Measurements from ENCODE around the gene COCH. TPM values are rescaled to one million over a fixed set of nuclear protein-coding genes. Genes with fewer than 3 reads are reported as not detected.
A peak's percentile ranks its signal among the peaks of the same experiment; 100 is the strongest.

Gene COCH
- total and polyA plus RNA-seq, 4 experiments from 2014 or later, result 0.27 to 1.8 TPM; not detected in 2

DNA sequence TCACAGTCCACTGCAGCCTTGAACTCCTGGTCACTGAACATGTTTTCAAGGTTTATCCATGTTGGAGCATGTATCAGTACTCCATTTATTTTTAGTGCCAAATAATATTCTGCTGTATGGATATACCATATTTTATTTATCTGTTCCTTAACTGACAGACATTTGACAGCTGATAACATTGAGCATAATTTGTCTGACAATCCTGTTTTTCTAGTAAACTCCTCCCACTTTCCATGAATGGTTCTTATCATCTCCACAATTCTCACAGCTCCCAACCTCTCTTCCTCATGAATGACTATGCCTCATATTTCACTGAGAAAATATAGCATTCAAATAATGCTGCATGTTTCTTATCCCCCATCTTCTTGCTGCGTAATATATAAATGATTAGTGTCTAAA is 33.3 kb downstream of the COCH start:
- H3K36me3 Mint-ChIP-seq, result peaks cover 16 to 32% of the 10 kb centered on the region in 2 donors
- Histone ChIP-seq H3K27me3 (ENCODE audit: insufficient read depth, low read length) (no peaks in the 10 kb centered on the region), H3K36me3 (ENCODE audit: insufficient read depth, low read length) (peaks cover 22% of the 10 kb centered on the region), H3K9me3 (ENCODE audit: control insufficient read depth in 1 of 2, low read length in 2 of 2) (no peaks in the 10 kb centered on the region), H3K27ac (ENCODE audit: low read depth, low read length) (no peak overlapping the region), H3K4me1 (ENCODE audit: insufficient read depth, low read length) (peaks cover 6% of the 10 kb centered on the region), H3K4me3 (ENCODE audit: low read length in 2 of 2) (no peak overlapping the region)
- ChIA-PET POLR2A (ENCODE audit: partially characterized antibody) (no interaction called here), CTCF (ENCODE audit: partially characterized antibody) (no interaction called here)
- H3K27me3 Mint-ChIP-seq, result no peaks in the 10 kb centered on the region
- no peaks in the 10 kb centered on the region for H3K9me3 Mint-ChIP-seq
- H3K4me3 Mint-ChIP-seq, result no peak overlapping the region
- no peak for DNase-seq
- intact Hi-C loops (cut with micrococcal nuclease), result loop anchor here (5.0 to 10.0 kb wide), 2 partner anchors 183 to 250 kb away; no protein-coding TSS in a partner anchor
- no peak overlapping the region for H3K27ac Mint-ChIP-seq
- peaks cover 0 to 4% (median 1%) of the 10 kb centered on the region in 4 donors for H3K4me1 Mint-ChIP-seq

- no peaks in the 10 kb centered on the region for H3K27me3 ChIP-seq (ENCODE audit: insufficient read depth, low read length)
- intact Hi-C loops (cut with micrococcal nuclease), result loop anchor here (5.0 to 10.0 kb wide), 2 partner anchors 184 to 252 kb away; no protein-coding TSS in a partner anchor
- peaks cover 16 to 34% of the 10 kb centered on the region in 2 donors for H3K36me3 Mint-ChIP-seq
- H3K4me3 ChIP-seq (ENCODE audit: low read length in 2 of 2), result no peak overlapping the region
- H3K27ac Mint-ChIP-seq, result no peak overlapping the region
- peaks cover 6% of the 10 kb centered on the region for H3K4me1 ChIP-seq (ENCODE audit: insufficient read depth, low read length)
- H3K4me3 Mint-ChIP-seq, result no peak overlapping the region
- ChIA-PET POLR2A (ENCODE audit: partially characterized antibody) (no interaction called here), CTCF (ENCODE audit: partially characterized antibody) (no interaction called here)
- peaks cover 0 to 4% (median 1%) of the 10 kb centered on the region in 4 donors for H3K4me1 Mint-ChIP-seq
- H3K9me3 Mint-ChIP-seq, result no peaks in the 10 kb centered on the region
- no peak overlapping the region for H3K27ac ChIP-seq (ENCODE audit: low read depth, low read length)
- no peaks in the 10 kb centered on the region for H3K27me3 Mint-ChIP-seq
- DNase-seq, result no peak
- peaks cover 22% of the 10 kb centered on the region for H3K36me3 ChIP-seq (ENCODE audit: insufficient read depth, low read length)
- H3K9me3 ChIP-seq (ENCODE audit: control insufficient read depth in 1 of 2, low read length in 2 of 2), result no peaks in the 10 kb centered on the region
Observed at GRCh38 chr14:30908826-30909225, 34.5 kb downstream of the COCH start.

DNA sequence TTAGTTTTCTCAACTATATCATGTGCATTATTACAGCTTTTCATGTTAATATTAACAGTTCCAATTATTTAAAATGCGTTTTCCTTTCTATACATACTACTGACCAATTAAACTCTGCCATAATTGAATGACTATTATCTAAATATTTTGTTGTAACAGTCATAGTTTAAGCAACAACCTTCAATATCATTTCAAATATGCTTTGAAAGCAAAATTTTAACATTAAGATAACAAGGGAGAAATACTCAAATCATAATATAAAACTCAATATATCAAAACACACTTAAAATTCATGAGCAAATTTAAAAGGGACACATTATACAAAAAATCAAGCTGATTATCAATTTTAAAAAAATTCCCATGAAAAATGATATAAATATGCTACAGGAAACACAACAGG is 40.5 kb downstream of the COCH start:
- H3K4me1 Mint-ChIP-seq, result peaks cover 0 to 2% (median under 1%) of the 10 kb centered on the region in 4 donors
- H3K4me3 Mint-ChIP-seq, result no peak overlapping the region
- Histone ChIP-seq H3K4me3 (ENCODE audit: low read length in 2 of 2) (no peak overlapping the region), H3K27ac (ENCODE audit: low read depth, low read length) (no peak overlapping the region), H3K36me3 (ENCODE audit: insufficient read depth, low read length) (peaks cover 11% of the 10 kb centered on the region), H3K27me3 (ENCODE audit: insufficient read depth, low read length) (no peaks in the 10 kb centered on the region), H3K4me1 (ENCODE audit: insufficient read depth, low read length) (no peaks in the 10 kb centered on the region), H3K9me3 (ENCODE audit: control insufficient read depth in 1 of 2, low read length in 2 of 2) (no peaks in the 10 kb centered on the region)
- no peak overlapping the region for H3K27ac Mint-ChIP-seq
- H3K27me3 Mint-ChIP-seq, result no peaks in the 10 kb centered on the region
- ChIA-PET POLR2A (ENCODE audit: partially characterized antibody) (interaction anchor here (1.1 kb wide), 1 partner anchor 112 kb away, joined by 3 read pairs; no protein-coding TSS in a partner anchor), CTCF (ENCODE audit: partially characterized antibody) (interaction anchor here (1.3 to 1.6 kb wide), 3 partner anchors 10 to 26 kb away, joined by 3 to 5 read pairs (median 3); no protein-coding TSS in a partner anchor)
- DNase-seq, result no peak
- H3K36me3 Mint-ChIP-seq, result peaks cover 17 to 24% of the 10 kb centered on the region in 2 donors
- intact Hi-C loops (cut with micrococcal nuclease), result no loop called here
- H3K9me3 Mint-ChIP-seq, result no peaks in the 10 kb centered on the region

- no peaks in the 10 kb centered on the region for H3K4me1 ChIP-seq (ENCODE audit: insufficient read depth, low read length)
- ChIA-PET CTCF (ENCODE audit: partially characterized antibody) (interaction anchor here (1.3 to 1.6 kb wide), 3 partner anchors 9 to 26 kb away, joined by 3 to 5 read pairs (median 3); no protein-coding TSS in a partner anchor), POLR2A (ENCODE audit: partially characterized antibody) (interaction anchor here (1.1 kb wide), 1 partner anchor 111 kb away, joined by 3 read pairs; no protein-coding TSS in a partner anchor)
- intact Hi-C loops (cut with micrococcal nuclease), result no loop called here
- Mint-ChIP-seq H3K36me3 (peaks cover 17 to 27% of the 10 kb centered on the region in 2 donors), H3K4me1 (peaks cover 0 to 2% (median under 1%) of the 10 kb centered on the region in 4 donors), H3K27me3 (no peaks in the 10 kb centered on the region), H3K4me3 (no peak overlapping the region), H3K27ac (peak overlapping the region in 1 of 7 donors; percentile 51), H3K9me3 (no peaks in the 10 kb centered on the region)
- H3K27ac ChIP-seq (ENCODE audit: low read depth, low read length), result no peak overlapping the region
- H3K9me3 ChIP-seq (ENCODE audit: control insufficient read depth in 1 of 2, low read length in 2 of 2), result no peaks in the 10 kb centered on the region
- peaks cover 11% of the 10 kb centered on the region for H3K36me3 ChIP-seq (ENCODE audit: insufficient read depth, low read length)
- no peaks in the 10 kb centered on the region for H3K27me3 ChIP-seq (ENCODE audit: insufficient read depth, low read length)
- no peak overlapping the region for H3K4me3 ChIP-seq (ENCODE audit: low read length in 2 of 2)
- DNase-seq, result no peak
Observed at GRCh38 chr14:30915596-30915995, 41.2 kb downstream of the COCH start.

DNA sequence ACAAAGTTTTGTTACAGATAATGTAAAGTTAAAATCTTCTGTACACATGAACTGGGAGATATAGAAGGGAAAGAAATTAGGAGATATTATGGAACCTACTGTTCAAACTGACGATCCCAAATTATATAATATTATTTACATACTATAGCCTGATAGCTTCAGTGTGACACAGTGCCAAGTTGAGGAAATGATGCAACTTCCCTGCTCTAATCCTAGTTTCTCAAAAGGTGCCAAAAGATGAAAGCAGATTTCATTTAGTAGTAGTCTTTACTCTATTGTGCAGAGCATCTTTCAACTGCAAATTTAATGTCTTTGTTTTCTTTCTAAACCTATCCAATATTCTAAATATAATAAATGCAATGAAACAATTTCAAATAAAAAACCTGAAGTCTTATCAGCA is 46.9 kb downstream of the COCH start:
- intact Hi-C loops (cut with micrococcal nuclease), result no loop called here
- no peaks in the 10 kb centered on the region for H3K4me1 ChIP-seq (ENCODE audit: insufficient read depth, low read length)
- H3K4me3 ChIP-seq (ENCODE audit: low read length in 2 of 2), result no peak overlapping the region
- Mint-ChIP-seq H3K27me3 (no peaks in the 10 kb centered on the region), H3K9me3 (no peaks in the 10 kb centered on the region), H3K27ac (no peak overlapping the region), H3K4me1 (peaks cover 3 to 7% (median 5%) of the 10 kb centered on the region in 4 donors), H3K4me3 (no peak overlapping the region), H3K36me3 (peaks cover 10 to 23% of the 10 kb centered on the region in 2 donors)
- no peaks in the 10 kb centered on the region for H3K27me3 ChIP-seq (ENCODE audit: insufficient read depth, low read length)
- peaks cover 4% of the 10 kb centered on the region for H3K36me3 ChIP-seq (ENCODE audit: insufficient read depth, low read length)
- DNase-seq, result no peak
- no peaks in the 10 kb centered on the region for H3K9me3 ChIP-seq (ENCODE audit: control insufficient read depth in 1 of 2, low read length in 2 of 2)
- ChIA-PET CTCF (ENCODE audit: partially characterized antibody) (interaction anchor here (0.5 kb wide), 1 partner anchor 456 kb away, joined by 3 read pairs; no protein-coding TSS in a partner anchor), POLR2A (ENCODE audit: partially characterized antibody) (no interaction called here)
- no peak overlapping the region for H3K27ac ChIP-seq (ENCODE audit: low read depth, low read length)

GRCh38 chr14:30921788-30922187 is 47.4 kb downstream of the COCH start:
- Histone ChIP-seq H3K9me3 (ENCODE audit: control insufficient read depth in 1 of 2, low read length in 2 of 2) (no peaks in the 10 kb centered on the region), H3K27me3 (ENCODE audit: insufficient read depth, low read length) (no peaks in the 10 kb centered on the region), H3K36me3 (ENCODE audit: insufficient read depth, low read length) (peaks cover 4% of the 10 kb centered on the region), H3K4me1 (ENCODE audit: insufficient read depth, low read length) (no peaks in the 10 kb centered on the region), H3K4me3 (ENCODE audit: low read length in 2 of 2) (no peak overlapping the region), H3K27ac (ENCODE audit: low read depth, low read length) (no peak overlapping the region)
- CTCF ChIA-PET (ENCODE audit: partially characterized antibody), result interaction anchor here (0.5 kb wide), 1 partner anchor 455 kb away, joined by 3 read pairs; no protein-coding TSS in a partner anchor
- H3K4me1 Mint-ChIP-seq, result peaks cover 3 to 7% (median 5%) of the 10 kb centered on the region in 4 donors
- peaks cover 10 to 23% of the 10 kb centered on the region in 2 donors for H3K36me3 Mint-ChIP-seq
- H3K9me3 Mint-ChIP-seq, result no peaks in the 10 kb centered on the region
- H3K27me3 Mint-ChIP-seq, result no peaks in the 10 kb centered on the region
- H3K4me3 Mint-ChIP-seq, result no peak overlapping the region
- POLR2A ChIA-PET (ENCODE audit: partially characterized antibody), result no interaction called here
- intact Hi-C loops (cut with micrococcal nuclease), result no loop called here
- no peak for DNase-seq
- no peak overlapping the region for H3K27ac Mint-ChIP-seq

- no peak overlapping the region for H3K27ac Mint-ChIP-seq
- Histone ChIP-seq H3K4me3 (ENCODE audit: low read length in 2 of 2) (no peak overlapping the region), H3K27ac (ENCODE audit: low read depth, low read length) (no peak overlapping the region), H3K36me3 (ENCODE audit: insufficient read depth, low read length) (peaks cover 4% of the 10 kb centered on the region), H3K27me3 (ENCODE audit: insufficient read depth, low read length) (no peaks in the 10 kb centered on the region), H3K4me1 (ENCODE audit: insufficient read depth, low read length) (no peaks in the 10 kb centered on the region), H3K9me3 (ENCODE audit: control insufficient read depth in 1 of 2, low read length in 2 of 2) (no peaks in the 10 kb centered on the region)
- H3K9me3 Mint-ChIP-seq, result no peaks in the 10 kb centered on the region
- no peaks in the 10 kb centered on the region for H3K27me3 Mint-ChIP-seq
- POLR2A ChIA-PET (ENCODE audit: partially characterized antibody), result interaction anchor here (0.6 kb wide), 1 partner anchor 462 kb away, joined by 3 read pairs; no protein-coding TSS in a partner anchor
- no peak overlapping the region for H3K4me3 Mint-ChIP-seq
- CTCF ChIA-PET (ENCODE audit: partially characterized antibody), result interaction anchor here (0.5 to 1.4 kb wide), 2 partner anchors 10 to 401 kb away, joined by 3 to 5 read pairs; no protein-coding TSS in a partner anchor
- intact Hi-C loops (cut with micrococcal nuclease), result no loop called here
- peaks cover 4 to 9% (median 6%) of the 10 kb centered on the region in 4 donors for H3K4me1 Mint-ChIP-seq
- no peak for DNase-seq
- H3K36me3 Mint-ChIP-seq, result peaks cover 5 to 19% of the 10 kb centered on the region in 2 donors
Observed at GRCh38 chr14:30925254-30925653, 50.9 kb downstream of the COCH start.

Measured in CD4-positive, alpha-beta memory T cell (primary cell).